Stimulated activated CD4-positive, alpha-beta T cell treated with anti-CD3 and anti-CD28 coated beads, Interleukin-15, amount 100 ng/mL, for 1 hour (primary cell): ENCODE measurements around the gene NCBP1.

Experiments
- DNase-seq, 2 donors: peaks; one replicate each; pipeline ENCODE4 v3.0.0-alpha.2; 2020; ENCODE audit warnings: low read depth in 1 of 2, low spot score in 1 of 2

Gene NCBP1

GRCh38 chr9:97625620-97626019 lies 8.0 kb upstream of the NCBP1 start:
- no peak for DNase-seq

- no peak for DNase-seq
These were observed 6.0 kb upstream of the NCBP1 start for GRCh38 chr9:97627624-97628023.

GRCh38 chr9:97628668-97629067 lies 5.0 kb upstream of the NCBP1 start:
- no peak for DNase-seq

- DNase-seq = no peak
These were observed 4.5 kb upstream of the NCBP1 start for GRCh38 chr9:97629156-97629555.

GRCh38 chr9:97630591-97630990 lies 3.0 kb upstream of the NCBP1 start:
- no peak for DNase-seq

- DNase-seq = no peak
These were observed 1.2 kb upstream of the NCBP1 start for GRCh38 chr9:97632248-97632984.

- no peak for DNase-seq
These were observed 354 bp downstream of the NCBP1 start for GRCh38 chr9:97633859-97634490.

- DNase-seq = no peak
These were observed 1.4 kb downstream of the NCBP1 start for GRCh38 chr9:97635026-97635425.

- DNase-seq = no peak
These were observed 3.3 kb downstream of the NCBP1 start for GRCh38 chr9:97636903-97637302.

GRCh38 chr9:97638666-97639065 lies 5.0 kb downstream of the NCBP1 start:
- no peak for DNase-seq

GRCh38 chr9:97640325-97640724 lies 6.7 kb downstream of the NCBP1 start:
- no peak for DNase-seq

GRCh38 chr9:97645720-97646119 lies 12.1 kb downstream of the NCBP1 start:
- no peak for DNase-seq

GRCh38 chr9:97647996-97648395 lies 14.4 kb downstream of the NCBP1 start:
- no peak for DNase-seq

- no peak for DNase-seq
These were observed 18.0 kb downstream of the NCBP1 start for GRCh38 chr9:97651646-97652045.

- DNase-seq = no peak
These were observed 25.1 kb downstream of the NCBP1 start for GRCh38 chr9:97658707-97659106.

GRCh38 chr9:97659771-97660170 lies 26.1 kb downstream of the NCBP1 start:
- DNase-seq = no peak

GRCh38 chr9:97660340-97660739 lies 26.7 kb downstream of the NCBP1 start:
- DNase-seq = no peak

GRCh38 chr9:97660847-97661246 lies 27.2 kb downstream of the NCBP1 start:
- DNase-seq = no peak

- no peak for DNase-seq
These were observed 32.1 kb downstream of the NCBP1 start for GRCh38 chr9:97665742-97666141.

GRCh38 chr9:97666907-97667686 lies 33.5 kb downstream of the NCBP1 start:
- DNase-seq = no peak

- no peak for DNase-seq
These were observed 34.9 kb downstream of the NCBP1 start for GRCh38 chr9:97668485-97668884.

GRCh38 chr9:97670586-97670985 lies 37.0 kb downstream of the NCBP1 start:
- no peak for DNase-seq
